ENCODE measurements around the gene PYGM.

GRCh38 chr11:64711956-64712362, 47.8 kb downstream of the PYGM start:
- TF ChIP-seq CTCF (IDR thresholded peaks at IDR 0.05) (no peak), POLR2A (IDR thresholded peaks at IDR 0.05) (no peak)
